Sigmoid colon (tissue), 7 donors: Measurements from ENCODE around the gene MGAM2. TPM values are rescaled to one million over a fixed set of nuclear protein-coding genes. Genes with fewer than 3 reads are reported as not detected.
"Not testable (repeated sequence)": the region's sequence is repeated elsewhere in the genome, so short reads cannot be mapped to it uniquely, and the experiment has no call there.

Experiments used
- DNase-seq: peaks from one replicate; pipeline ENCODE4 v3.0.0-alpha.2; 2019
- H3K27ac ChIP-seq, 4 donors: fragments of 200-600 bp; sonication (generic); one replicate each; pipeline ENCODE4 v1.5.1; 2016 to 2019; ENCODE audit warnings: mild to moderate bottlenecking in 1 of 4
- H3K27me3 ChIP-seq, 3 donors: fragments of 200-600 bp; sonication (generic); one replicate each; pipeline ENCODE4 v1.5.1; 2019; ENCODE audit warnings: mild to moderate bottlenecking in 1 of 3
- H3K36me3 ChIP-seq, 4 donors: fragments of 200-600 bp; sonication (generic); one replicate each; pipeline ENCODE4 v1.5.1; 2016 to 2019
- H3K4me1 ChIP-seq, 4 donors: fragments of 200-600 bp; sonication (generic); one replicate each; pipeline ENCODE4 v1.5.1; 2017 to 2019
- H3K4me3 ChIP-seq, 4 donors: fragments of 200-600 bp; sonication (generic); one replicate each; pipeline ENCODE4 v1.5.1; 2017 to 2019; ENCODE audit warnings: mild to moderate bottlenecking in 2 of 4, moderate library complexity in 1 of 4
- H3K9me3 ChIP-seq, 4 donors: fragments of 200-600 bp in 3 of 4; sonication (generic) in 3 of 4; one replicate each; pipeline versions ENCODE4 v1.5.1 to v1.6.1; 2013 to 2019
- EP300 ChIP-seq, 4 donors: sonication (generic); formaldehyde crosslinking; IDR thresholded peaks; one replicate each; pipeline ENCODE4 v1.6.1; 2017; ENCODE audit warnings: antibody characterized with exemption in 4 of 4
- POLR2A ChIP-seq, 2 donors: fragments of 450-650 bp; IDR thresholded peaks; one replicate each; pipeline ENCODE4 v1.6.1; 2016; ENCODE audit warnings: antibody characterized with exemption in 2 of 2, mild to moderate bottlenecking in 2 of 2, moderate library complexity in 2 of 2
- POLR2AphosphoS5 ChIP-seq, 4 donors: sonication (generic); formaldehyde crosslinking; IDR thresholded peaks; one replicate each; pipeline ENCODE4 v1.6.1; 2017; ENCODE audit warnings: antibody characterized with exemption in 4 of 4
- WGBS, 2 donors: extraction: QIAGEN DNeasy Blood & Tissue Kit; methylation state at CpG; one replicate each; pipeline ENCODE4 v1.1.7; 2013; 5-methylcytosine and 5-hydroxymethylcytosine counted together
- intact Hi-C: fragments of 100-400 bp; cut with DNase I; formaldehyde crosslinking; loops from one replicate; pipeline ENCODE4 v1.15.1; 2023
- polyA plus RNA-seq, 3 donors: library from polyadenylated mRNA; stranded (reverse); fragments of 200-250 nt; gene quantifications; one replicate each; pipeline ENCODE4 v1.2.3, GENCODE V29; 2013
- total RNA-seq, 4 donors: library from RNA; depleted of rRNA; stranded (reverse); fragments of >200 nt; gene quantifications; one replicate each; pipeline ENCODE4 v1.1.0, GENCODE V29; 2016
- TF ChIP-seq, protein P1 (sequence below), 4 experiments: fragments of 450-650 bp in 3 of 4; fragments of 200-600 bp in 1 of 4; IDR thresholded peaks; one replicate each; pipeline ENCODE4 v1.5.1; 2016 to 2019; ENCODE audit warnings: antibody characterized with exemption in 4 of 4, mild to moderate bottlenecking in 3 of 4, moderate library complexity in 2 of 4
- donor health status: healthy with polysubstance abuse.
- donor health status: Bipolar disorder and iron deficiency.
- donor health status: healthy.

Gene MGAM2
- total and polyA plus RNA-seq, 7 donors: 0.28 to 2.1 (median 0.71) TPM; not detected in 2

GRCh38 chr7:142094861-142095260 is 16.7 kb upstream of the MGAM2 start:
- Histone ChIP-seq H3K27ac (no peak overlapping the region), H3K4me3 (no peak overlapping the region), H3K9me3 (no peaks in the 10 kb centered on the region), H3K4me1 (no peaks in the 10 kb centered on the region), H3K27me3 (no peaks in the 10 kb centered on the region), H3K36me3 (no peaks in the 10 kb centered on the region)
- 91 to 92% methylated on average over 6 of the region's 6 CpGs for WGBS, 2 donors
- DNase-seq: no peak
- no peak for TF ChIP-seq POLR2AphosphoS5 (IDR thresholded peaks at IDR 0.05)
- TF ChIP-seq, protein P1, sequence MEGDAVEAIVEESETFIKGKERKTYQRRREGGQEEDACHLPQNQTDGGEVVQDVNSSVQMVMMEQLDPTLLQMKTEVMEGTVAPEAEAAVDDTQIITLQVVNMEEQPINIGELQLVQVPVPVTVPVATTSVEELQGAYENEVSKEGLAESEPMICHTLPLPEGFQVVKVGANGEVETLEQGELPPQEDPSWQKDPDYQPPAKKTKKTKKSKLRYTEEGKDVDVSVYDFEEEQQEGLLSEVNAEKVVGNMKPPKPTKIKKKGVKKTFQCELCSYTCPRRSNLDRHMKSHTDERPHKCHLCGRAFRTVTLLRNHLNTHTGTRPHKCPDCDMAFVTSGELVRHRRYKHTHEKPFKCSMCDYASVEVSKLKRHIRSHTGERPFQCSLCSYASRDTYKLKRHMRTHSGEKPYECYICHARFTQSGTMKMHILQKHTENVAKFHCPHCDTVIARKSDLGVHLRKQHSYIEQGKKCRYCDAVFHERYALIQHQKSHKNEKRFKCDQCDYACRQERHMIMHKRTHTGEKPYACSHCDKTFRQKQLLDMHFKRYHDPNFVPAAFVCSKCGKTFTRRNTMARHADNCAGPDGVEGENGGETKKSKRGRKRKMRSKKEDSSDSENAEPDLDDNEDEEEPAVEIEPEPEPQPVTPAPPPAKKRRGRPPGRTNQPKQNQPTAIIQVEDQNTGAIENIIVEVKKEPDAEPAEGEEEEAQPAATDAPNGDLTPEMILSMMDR (IDR thresholded peaks at IDR 0.05): no peak
- no peak for TF ChIP-seq EP300 (IDR thresholded peaks at IDR 0.05)
- TF ChIP-seq POLR2A (IDR thresholded peaks at IDR 0.05): no peak
- intact Hi-C loops: no loop called here

DNA sequence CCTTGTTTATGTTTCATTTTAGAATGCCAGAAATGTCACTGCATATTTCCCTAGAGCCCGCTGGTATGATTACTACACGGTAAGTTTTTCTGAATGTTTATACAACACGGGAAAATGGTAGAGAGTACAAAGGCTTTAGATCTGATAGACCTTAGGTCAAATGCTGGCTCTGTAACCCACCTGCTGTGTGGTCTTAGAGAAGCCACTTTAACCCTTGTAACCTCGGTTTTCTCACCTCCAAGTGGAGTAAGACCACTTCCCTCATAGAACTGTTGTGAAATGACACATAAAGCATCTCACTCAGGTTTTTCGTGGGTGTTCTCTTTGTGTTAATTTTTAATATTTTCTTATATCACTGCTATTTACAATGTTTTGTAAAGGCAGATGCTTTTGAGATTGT is 13.9 kb upstream of the MGAM2 start:
- intact Hi-C loops: no loop called here
- 78 to 87% methylated on average over 5 of the region's 5 CpGs for WGBS, 2 donors
- no peaks in the 10 kb centered on the region for H3K36me3 ChIP-seq

DNA sequence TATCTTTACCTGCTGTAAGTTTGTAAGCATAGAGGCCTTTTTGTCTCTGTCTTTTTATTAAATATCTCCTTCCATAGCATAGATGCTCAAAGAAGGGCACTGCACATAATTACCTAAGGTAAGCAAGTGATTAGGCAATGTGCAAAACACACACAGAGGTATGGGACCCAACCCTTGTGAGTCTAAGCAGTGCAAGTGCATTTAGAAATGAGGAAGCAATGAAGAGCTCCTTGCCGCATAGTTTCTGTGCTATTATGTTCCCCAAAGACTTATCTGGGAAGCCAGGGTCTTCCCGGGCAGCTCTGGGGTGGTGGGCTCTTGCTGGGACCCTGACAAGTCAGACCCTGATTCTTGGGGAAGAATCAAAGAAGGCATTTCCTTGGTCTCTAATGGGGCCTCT is 13.5 kb upstream of the MGAM2 start:
- no peak overlapping the region for H3K27ac ChIP-seq
- 28 to 36% methylated on average over 2 of the region's 2 CpGs for WGBS, 2 donors
- H3K9me3 ChIP-seq: no peaks in the 10 kb centered on the region
- TF ChIP-seq POLR2AphosphoS5 (IDR thresholded peaks at IDR 0.05): no peak
- TF ChIP-seq, protein P1 (IDR thresholded peaks at IDR 0.05): no peak
- no peak for TF ChIP-seq POLR2A (IDR thresholded peaks at IDR 0.05)
- no peak for TF ChIP-seq EP300 (IDR thresholded peaks at IDR 0.05)
- no peaks in the 10 kb centered on the region for H3K27me3 ChIP-seq
- intact Hi-C loops: no loop called here
- no peak overlapping the region for H3K4me3 ChIP-seq
- no peak for DNase-seq
- H3K4me1 ChIP-seq: no peaks in the 10 kb centered on the region
- H3K36me3 ChIP-seq: no peaks in the 10 kb centered on the region

More for the DNA sequence above, 13.9 kb upstream of the MGAM2 start:
- Histone ChIP-seq H3K9me3 (no peaks in the 10 kb centered on the region), H3K27ac (no peak overlapping the region), H3K27me3 (no peaks in the 10 kb centered on the region), H3K4me3 (no peak overlapping the region), H3K4me1 (no peaks in the 10 kb centered on the region)
- no peak for DNase-seq
- no peak for TF ChIP-seq POLR2AphosphoS5 (IDR thresholded peaks at IDR 0.05)
- TF ChIP-seq, protein P1 (IDR thresholded peaks at IDR 0.05): no peak
- TF ChIP-seq EP300 (IDR thresholded peaks at IDR 0.05): no peak
- TF ChIP-seq POLR2A (IDR thresholded peaks at IDR 0.05): no peak

GRCh38 chr7:142099347-142099746 is 12.2 kb upstream of the MGAM2 start:
- H3K27me3 ChIP-seq, H3K27ac ChIP-seq, H3K36me3 ChIP-seq, H3K9me3 ChIP-seq, H3K4me3 ChIP-seq, intact Hi-C loops, DNase-seq, H3K4me1 ChIP-seq: not testable (repeated sequence)
- 80 to 93% methylated on average over 1 of the region's 1 CpG for WGBS, 2 donors

DNA sequence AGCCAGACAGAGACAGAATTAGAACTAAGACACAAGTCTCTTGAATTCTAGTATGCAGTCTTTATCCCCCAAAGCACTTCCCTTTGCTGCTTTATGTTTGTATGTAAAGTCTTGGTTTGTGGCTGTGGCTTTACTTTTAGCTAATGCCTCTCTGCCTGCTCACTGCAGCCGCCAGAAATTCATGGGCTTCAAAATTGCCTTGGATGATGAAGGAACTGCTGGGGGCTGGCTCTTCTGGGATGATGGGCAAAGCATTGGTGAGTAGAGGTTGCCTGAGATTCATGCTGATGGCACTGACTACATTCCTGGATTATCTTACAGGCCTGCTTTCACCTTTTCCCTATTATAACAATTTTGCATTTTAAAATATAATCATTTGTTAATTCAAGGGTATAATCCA is 10.9 kb upstream of the MGAM2 start:
- H3K4me1 ChIP-seq: no peaks in the 10 kb centered on the region
- TF ChIP-seq POLR2A (IDR thresholded peaks at IDR 0.05) (no peak), POLR2AphosphoS5 (IDR thresholded peaks at IDR 0.05) (no peak), EP300 (IDR thresholded peaks at IDR 0.05) (no peak)
- TF ChIP-seq, protein P1 (IDR thresholded peaks at IDR 0.05): no peak
- no peaks in the 10 kb centered on the region for H3K36me3 ChIP-seq
- no peaks in the 10 kb centered on the region for H3K27me3 ChIP-seq
- H3K27ac ChIP-seq: no peak overlapping the region
- no peak overlapping the region for H3K4me3 ChIP-seq
- WGBS, 2 donors: 90% methylated on average over 1 of the region's 1 CpG
- H3K9me3 ChIP-seq: no peaks in the 10 kb centered on the region
- intact Hi-C loops: no loop called here
- no peak for DNase-seq

- intact Hi-C loops, DNase-seq, H3K9me3 ChIP-seq, H3K27me3 ChIP-seq, H3K36me3 ChIP-seq, H3K4me3 ChIP-seq, H3K4me1 ChIP-seq, H3K27ac ChIP-seq: not testable (repeated sequence)
- WGBS, 2 donors: 86 to 89% methylated on average over 6 of the region's 6 CpGs
Observed at GRCh38 chr7:142101794-142102193, 9.7 kb upstream of the MGAM2 start.
